ENCODE measurements around the gene SORBS2.

The SORBS2 gene

DNA sequence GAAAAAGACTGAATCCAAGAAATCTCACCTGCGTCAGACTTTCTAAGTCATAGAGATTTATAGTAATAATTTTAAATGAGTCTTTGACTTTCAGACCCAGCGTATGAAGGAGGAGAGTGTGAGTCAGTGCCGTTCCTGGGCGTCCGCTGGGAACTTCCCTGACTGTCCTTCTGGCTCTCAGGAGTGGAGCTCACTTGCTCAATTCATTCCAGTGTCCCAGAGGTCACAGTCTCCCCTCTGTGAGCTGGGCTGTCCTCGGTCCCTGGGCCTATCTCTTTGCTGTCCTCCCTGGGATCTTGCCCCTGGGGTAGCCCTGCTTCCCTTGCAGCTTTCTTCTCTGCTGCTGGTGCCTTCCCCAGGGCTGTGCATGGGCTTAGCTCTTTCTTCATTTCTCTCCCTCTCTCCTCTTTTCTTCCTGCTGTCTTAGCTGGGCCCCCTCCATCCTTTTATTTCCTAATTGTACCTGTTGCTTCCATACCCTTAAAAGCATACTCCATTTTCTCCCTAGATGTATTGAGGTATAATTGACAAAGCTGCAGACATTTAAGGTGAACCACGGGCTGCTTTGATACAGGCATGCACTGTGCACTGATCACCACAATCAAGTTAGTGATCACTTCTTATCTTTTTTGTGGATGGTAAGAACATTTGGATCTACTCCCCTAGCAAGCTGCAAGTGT lies 11.6 kb downstream of the SORBS2 start:
- DNase-seq = no peak

DNA sequence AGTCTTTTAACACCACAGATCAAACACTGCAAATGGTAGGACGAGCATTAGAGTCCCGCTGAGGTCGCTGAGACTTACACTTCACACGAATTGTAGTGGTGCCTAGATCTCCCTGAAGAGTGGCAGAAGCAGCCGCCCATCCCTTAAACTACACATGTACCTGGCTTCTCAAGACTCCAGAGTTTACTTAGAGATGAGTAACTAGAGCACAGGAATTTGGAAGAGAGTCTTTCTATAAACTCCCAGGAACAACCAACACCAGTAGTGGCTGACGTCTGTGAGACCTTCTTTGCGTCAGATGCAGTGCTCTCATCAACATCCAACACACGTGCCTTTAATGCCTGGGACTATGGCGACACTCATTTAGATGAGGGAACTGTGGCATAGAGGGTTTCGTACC lies 12.6 kb downstream of the SORBS2 start:
- DNase-seq = no peak

GRCh38 chr4:185797596-185798338 lies 14.2 kb downstream of the SORBS2 start:
- DNase-seq = no peak

- DNase-seq = no peak
These were observed 15.0 kb downstream of the SORBS2 start for GRCh38 chr4:185797018-185797417.

GRCh38 chr4:185796176-185796575 lies 15.8 kb downstream of the SORBS2 start:
- DNase-seq = no peak

DNA sequence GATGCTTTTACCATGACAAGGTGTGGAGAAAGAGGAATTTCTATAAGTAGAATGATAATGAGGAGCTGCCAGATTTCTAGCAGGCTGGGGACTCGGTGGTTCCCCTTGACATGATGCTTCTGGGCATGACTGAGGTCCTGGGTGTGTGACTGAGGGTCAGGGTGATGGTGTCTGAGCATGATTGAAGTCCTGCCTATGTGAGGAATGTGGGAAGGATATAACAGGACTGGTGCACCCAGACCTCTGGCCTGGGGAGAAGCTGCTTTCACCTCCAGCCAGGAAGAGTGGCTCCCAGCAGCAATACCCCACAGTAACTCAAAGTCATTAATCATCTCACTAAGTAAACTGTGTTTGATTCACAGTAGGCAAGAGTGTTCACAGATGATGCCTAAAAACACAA lies 17.4 kb downstream of the SORBS2 start:
- no peak for DNase-seq

- no peak for DNase-seq
These were observed 18.3 kb downstream of the SORBS2 start for GRCh38 chr4:185793716-185794115.

- no peak for DNase-seq
These were observed 18.9 kb downstream of the SORBS2 start for GRCh38 chr4:185793116-185793485.

DNA sequence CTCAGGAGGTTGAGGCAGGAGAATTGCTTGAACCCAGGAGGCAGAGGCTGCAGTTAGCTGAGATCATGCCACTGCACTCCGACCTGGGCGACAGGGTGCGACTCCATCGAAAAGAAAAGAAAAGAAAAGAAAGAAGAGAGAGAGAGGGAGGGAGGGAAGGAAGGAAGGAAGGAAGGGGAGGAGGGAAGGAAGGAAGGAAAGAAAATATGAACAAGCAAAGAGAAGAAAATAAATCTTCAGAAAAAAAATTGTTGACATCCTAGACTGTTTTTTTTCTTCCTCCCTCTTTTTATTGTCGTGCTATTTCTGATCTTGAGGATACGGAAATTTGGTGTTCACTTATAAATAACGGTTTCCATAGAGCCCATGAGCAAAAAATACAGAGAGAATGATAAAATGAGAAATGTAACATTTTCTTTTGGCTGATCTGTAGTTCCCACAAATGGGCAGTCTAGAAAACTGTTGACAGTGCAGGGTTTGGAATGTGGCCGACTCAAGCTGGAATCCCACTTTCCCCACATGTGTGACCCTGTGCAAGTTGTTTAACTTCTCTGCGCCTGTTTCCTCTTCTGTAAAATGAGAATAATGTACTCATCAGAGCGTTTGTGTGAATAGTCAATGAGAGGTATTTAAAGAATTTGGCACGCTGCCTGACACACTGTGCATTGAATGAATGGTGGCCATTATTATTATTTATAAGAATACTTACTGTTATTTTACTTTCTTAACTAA lies 19.4 kb downstream of the SORBS2 start:
- DNase-seq = no peak

DNA sequence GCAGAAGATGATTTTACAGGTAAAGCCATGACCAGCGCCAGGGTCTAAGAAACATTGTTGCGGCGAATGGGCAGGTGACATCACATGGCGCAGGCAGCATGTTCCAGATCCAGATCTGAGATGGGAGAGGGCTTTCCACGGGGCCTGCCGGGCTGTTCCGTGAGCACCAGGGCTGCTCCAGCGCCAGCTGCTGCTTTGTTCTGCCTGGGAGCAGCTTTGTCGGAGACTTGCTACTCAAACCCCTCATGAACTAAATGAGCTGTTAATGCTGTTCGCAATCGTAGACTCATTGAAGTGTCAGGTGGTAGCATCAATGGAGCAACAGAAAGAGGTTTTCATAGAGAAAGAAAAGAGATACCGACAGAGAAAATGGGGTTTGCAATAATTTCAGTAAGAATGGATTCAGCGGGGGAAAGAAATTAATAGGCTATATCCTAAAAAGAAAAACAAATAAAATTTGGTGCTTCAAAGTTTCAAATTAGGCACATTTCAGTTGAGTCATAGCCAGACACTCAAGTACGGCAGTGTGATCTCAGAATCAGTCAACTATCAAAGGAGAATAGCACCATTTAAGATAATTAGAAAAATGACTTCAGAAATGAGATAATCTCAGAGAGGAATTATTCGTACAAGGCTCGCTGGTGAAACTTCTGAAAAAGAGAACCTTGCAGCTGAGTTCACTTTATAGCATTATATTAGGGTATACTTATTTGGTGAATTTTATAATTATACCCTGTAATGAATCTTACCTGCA lies 23.9 kb downstream of the SORBS2 start:
- no peak for DNase-seq

GRCh38 chr4:185786422-185786821 lies 25.6 kb downstream of the SORBS2 start:
- DNase-seq = no peak

GRCh38 chr4:185783574-185783973 lies 28.4 kb downstream of the SORBS2 start:
- DNase-seq = no peak

- peak; percentile 2 for DNase-seq
These were observed 29.5 kb downstream of the SORBS2 start for GRCh38 chr4:185782523-185782922.

GRCh38 chr4:185781555-185782215 lies 30.3 kb downstream of the SORBS2 start:
- DNase-seq = no peak

- DNase-seq = no peak
These were observed 31.5 kb downstream of the SORBS2 start for GRCh38 chr4:185780472-185780871.

- no peak for DNase-seq
These were observed 32.5 kb downstream of the SORBS2 start for GRCh38 chr4:185779517-185779916.

GRCh38 chr4:185778307-185778706 lies 33.7 kb downstream of the SORBS2 start:
- DNase-seq = no peak

GRCh38 chr4:185775792-185776555 lies 36.0 kb downstream of the SORBS2 start:
- no peak for DNase-seq

DNA sequence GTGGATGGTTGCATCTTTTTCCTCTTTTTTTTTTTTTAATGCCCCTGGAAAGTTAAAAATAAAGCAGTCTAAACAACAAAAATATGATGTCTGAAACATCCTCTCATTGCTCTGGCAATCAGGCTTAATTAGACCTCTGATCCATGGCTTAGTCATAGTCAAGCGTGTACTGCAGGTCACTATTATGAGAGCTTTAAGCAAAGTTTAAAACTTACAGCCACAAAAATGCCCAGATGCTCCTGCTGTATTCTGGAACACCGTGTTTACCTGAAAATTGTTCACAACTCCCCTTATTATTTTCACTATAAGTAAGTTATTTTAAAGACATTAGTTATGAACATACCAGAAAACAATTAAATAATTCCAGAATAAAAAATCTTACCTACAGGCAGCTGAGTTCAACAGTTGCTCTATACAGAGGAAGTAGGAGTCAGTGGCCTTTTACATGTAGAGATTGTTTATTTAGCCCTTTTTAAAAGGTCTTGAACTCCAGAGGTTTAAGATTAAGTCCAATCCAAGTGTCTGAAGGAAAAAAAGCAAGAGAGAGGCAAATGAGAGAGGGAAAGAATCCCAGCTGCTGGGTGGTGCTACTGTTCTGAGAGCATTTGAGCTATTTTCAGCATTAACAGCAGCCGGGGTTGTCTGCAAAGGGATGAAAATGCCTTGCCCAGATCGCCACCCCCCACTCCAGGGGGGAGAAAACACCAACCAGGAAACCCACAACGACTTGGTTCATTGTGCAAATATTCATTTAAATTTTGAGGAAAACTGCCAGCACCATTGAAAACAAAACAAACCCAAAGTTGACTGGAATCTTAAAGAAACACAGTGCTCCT lies 36.9 kb downstream of the SORBS2 start:
- no peak for DNase-seq

DNA sequence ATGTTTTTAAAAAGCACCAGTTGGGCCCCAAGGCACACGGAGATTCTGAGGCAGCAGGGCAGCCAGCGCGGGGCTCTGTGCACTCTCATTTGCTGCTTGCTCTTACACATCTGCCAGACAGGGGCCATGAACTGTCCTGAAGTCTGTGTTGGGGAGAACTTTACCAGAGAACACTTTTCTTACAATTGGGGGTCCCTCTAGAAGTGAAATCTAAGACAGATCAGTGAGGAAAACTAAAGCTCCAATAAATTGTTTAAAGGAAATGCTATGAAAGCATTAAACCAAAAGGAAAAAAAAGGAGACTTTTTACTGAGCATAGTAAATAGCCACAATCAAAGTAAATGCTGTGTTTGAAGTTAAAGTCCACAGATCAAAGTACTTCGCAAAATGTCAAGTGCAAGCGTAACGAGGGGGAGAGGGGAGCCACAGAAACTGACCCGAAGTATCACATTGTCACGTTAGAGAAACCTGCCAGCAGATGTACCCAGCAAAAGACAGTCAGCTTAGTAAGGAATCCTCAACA lies 37.8 kb downstream of the SORBS2 start:
- no peak for DNase-seq

DNA sequence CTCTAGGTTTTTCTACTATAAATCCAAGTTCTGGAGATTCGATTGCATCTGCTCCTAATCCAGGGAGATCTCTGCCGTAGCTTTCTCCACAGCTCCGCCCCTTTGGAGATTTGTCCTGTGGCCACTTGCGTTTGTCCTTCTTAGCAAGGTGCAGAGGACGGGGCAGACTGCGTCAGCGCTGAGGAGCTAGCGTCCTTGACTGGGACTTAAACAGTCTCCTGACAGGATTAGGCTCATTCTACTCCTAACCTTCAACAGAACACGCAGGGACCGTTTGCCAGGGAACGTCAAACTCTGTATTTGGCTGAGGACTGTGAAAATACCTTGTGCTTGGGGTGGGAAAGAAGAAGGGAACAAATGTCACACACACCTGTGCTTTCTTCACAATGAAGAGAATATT lies 38.6 kb downstream of the SORBS2 start:
- no peak for DNase-seq
